Thyroid gland (tissue), 4 donors: Measurements from ENCODE around the gene JSRP1. TPM values are rescaled to one million over a fixed set of nuclear protein-coding genes. Genes with fewer than 3 reads are reported as not detected.

Experiments
- DNase-seq, 2 donors: peaks; one replicate each; pipeline ENCODE4 v3.0.0-alpha.2; 2019
- H3K27ac ChIP-seq, 3 donors: fragments of 200-600 bp; sonication (generic); 1 replicate in 2 of 3; 2 replicates in 1 of 3; pipeline ENCODE4 v1.5.1; 2016 to 2019; ENCODE audit warnings: mild to moderate bottlenecking in 1 of 3, moderate library complexity in 1 of 3
- H3K27me3 ChIP-seq: fragments of 200-600 bp; sonication (generic); one replicate; pipeline ENCODE4 v1.5.1; 2019
- H3K36me3 ChIP-seq, 2 donors: fragments of 200-600 bp; sonication (generic); one replicate each; pipeline ENCODE4 v1.5.1; 2016 to 2019
- H3K4me1 ChIP-seq, 2 donors: fragments of 200-600 bp; sonication (generic); one replicate each; pipeline ENCODE4 v1.5.1; 2017 to 2019
- H3K4me3 ChIP-seq, 3 donors: fragments of 200-600 bp; sonication (generic); replicated peaks in 1 of 3; 1 replicate in 2 of 3; 2 replicates in 1 of 3; pipeline ENCODE4 v1.5.1; 2016; ENCODE audit warnings: mild to moderate bottlenecking in 1 of 3
- H3K9me3 ChIP-seq: fragments of 200-600 bp; sonication (generic); one replicate; pipeline ENCODE4 v1.5.1; 2017
- CTCF ChIP-seq, 6 experiments: fragments of 200-600 bp in 3 of 6; fragments of 450-650 bp in 3 of 6; sonication (generic) in 3 of 6; IDR thresholded peaks; one replicate each; pipeline ENCODE4 v1.5.1; 2016 to 2019; ENCODE audit warnings: antibody characterized with exemption in 6 of 6, mild to moderate bottlenecking in 2 of 6, inconsistent platforms in 1 of 6, moderate library complexity in 1 of 6
- POLR2A ChIP-seq, 2 donors: fragments of 450-650 bp; IDR thresholded peaks; one replicate each; pipeline ENCODE4 v1.6.1; 2017; ENCODE audit warnings: antibody characterized with exemption in 2 of 2, mild to moderate bottlenecking in 2 of 2, moderate library complexity in 1 of 2
- WGBS, 2 donors: methylation state at CpG; one replicate each; pipeline ENCODE4 v1.1.5; 2017; 5-methylcytosine and 5-hydroxymethylcytosine counted together
- intact Hi-C: fragments of 100-400 bp; cut with DNase I; formaldehyde crosslinking; loops from one replicate; pipeline ENCODE4 v1.15.1; 2023
- total RNA-seq, 4 donors: library from RNA; depleted of rRNA; stranded (reverse); fragments of >200 nt; gene quantifications; one replicate each; pipeline ENCODE4 v1.2.3, GENCODE V29; 2016

Gene JSRP1
- total RNA-seq, 4 donors from 2014 or later = not detected

- peaks cover 23 to 26% of the 10 kb centered on the region in 2 donors for H3K36me3 ChIP-seq
- H3K27me3 ChIP-seq = peaks cover 12% of the 10 kb centered on the region
- no peak overlapping the region for H3K27ac ChIP-seq
- TF ChIP-seq CTCF (IDR thresholded peaks at IDR 0.05) = no peak
- TF ChIP-seq POLR2A (IDR thresholded peaks at IDR 0.05) = no peak
- peaks cover 0 to 38% of the 10 kb centered on the region in 2 donors for H3K4me1 ChIP-seq
- DNase-seq = no peak
- H3K4me3 ChIP-seq = no peak overlapping the region
- WGBS, 2 donors = 10 to 40% methylated on average over 1 to 2 of the region's 40 CpGs
- intact Hi-C loops = no loop called here
- H3K9me3 ChIP-seq = no peaks in the 10 kb centered on the region
Observed at GRCh38 chr19:2250766-2251105, 5.5 kb downstream of the JSRP1 start.

- DNase-seq = no peak
Observed at GRCh38 chr19:2249880-2250765, 6.1 kb downstream of the JSRP1 start.

GRCh38 chr19:2249010-2249866 lies 7.0 kb downstream of the JSRP1 start, which contains the start of gene AMH:
Gene AMH, plus strand, starts transcription at chr19:2249323. Its CDS starts 10 bp downstream, at chr19:2249333.
- H3K4me1 ChIP-seq = peaks cover 0 to 38% of the 10 kb centered on the region in 2 donors

More at GRCh38 chr19:2249880-2250765, 6.1 kb downstream of the JSRP1 start:
- H3K4me3 ChIP-seq = no peak overlapping the region
- peaks cover 0 to 38% of the 10 kb centered on the region in 2 donors for H3K4me1 ChIP-seq
- H3K9me3 ChIP-seq = no peaks in the 10 kb centered on the region
- H3K27ac ChIP-seq = no peak overlapping the region
- TF ChIP-seq POLR2A (IDR thresholded peaks at IDR 0.05) = no peak
- no peak for TF ChIP-seq CTCF (IDR thresholded peaks at IDR 0.05)
- intact Hi-C loops = no loop called here
- WGBS, 2 donors = 27 to 44% methylated on average over 13 to 19 of the region's 43 CpGs
- peaks cover 12% of the 10 kb centered on the region for H3K27me3 ChIP-seq
- peaks cover 29 to 32% of the 10 kb centered on the region in 2 donors for H3K36me3 ChIP-seq

GRCh38 chr19:2248136-2249009 lies 7.8 kb downstream of the JSRP1 start:
- Histone ChIP-seq H3K9me3 (no peaks in the 10 kb centered on the region), H3K27ac (no peak overlapping the region), H3K4me1 (peaks cover 0 to 33% of the 10 kb centered on the region in 2 donors), H3K27me3 (peaks cover 10% of the 10 kb centered on the region), H3K4me3 (no peak overlapping the region), H3K36me3 (peaks cover 46 to 49% of the 10 kb centered on the region in 2 donors)
- no peak for DNase-seq
- no peak for TF ChIP-seq CTCF (IDR thresholded peaks at IDR 0.05)
- no peak for TF ChIP-seq POLR2A (IDR thresholded peaks at IDR 0.05)
- 84 to 88% methylated on average over 14 to 15 of the region's 21 CpGs for WGBS, 2 donors
- intact Hi-C loops = no loop called here

More at GRCh38 chr19:2249010-2249866, 7.0 kb downstream of the JSRP1 start, which contains the start of gene AMH:
- peaks cover 38 to 41% of the 10 kb centered on the region in 2 donors for H3K36me3 ChIP-seq
- DNase-seq = no peak
- H3K27ac ChIP-seq = no peak within 1 kb of the TSS
- H3K9me3 ChIP-seq = no peaks in the 10 kb centered on the region
- peaks cover 12% of the 10 kb centered on the region for H3K27me3 ChIP-seq
- 66 to 68% methylated on average over 8 to 9 of the region's 27 CpGs for WGBS, 2 donors
- TF ChIP-seq CTCF (IDR thresholded peaks at IDR 0.05) (no peak), POLR2A (IDR thresholded peaks at IDR 0.05) (no peak)
- intact Hi-C loops = no loop called here
- no peak within 1 kb of the TSS for H3K4me3 ChIP-seq
